ENCODE data around the gene DEFB129.

GRCh38 chr20:189611-190010 lies 37.4 kb upstream of the DEFB129 start, which contains the start of gene DEFB128:
- TF ChIP-seq CTCF (IDR thresholded peaks at IDR 0.05; ENCODE audit: low read length) (no peak), EZH2 (optimal IDR thresholded peaks at IDR 0.05; ENCODE audit: low read depth, low read length) (no peak), EZH2phosphoT487 (IDR thresholded peaks at IDR 0.05; ENCODE audit: low read length) (no peak)

Data from MM.1S (cell line).